GM21576 (cell line): ENCODE measurements around the gene NXPH2.

Experiments used
- ATAC-seq: cut with Tn5 transposase; IDR thresholded peaks from one replicate; pipeline ENCODE4 v1.9.1; 2021; ENCODE audit warnings: mild to moderate bottlenecking, moderate library complexity; ENCODE audit not compliant: unreplicated experiment

NXPH2 gene

GRCh38 chr2:138712212-138712979 lies 67.8 kb downstream of the NXPH2 start:
- ATAC-seq = peak; percentile 84

GRCh38 chr2:138711812-138712211 lies 68.4 kb downstream of the NXPH2 start:
- ATAC-seq = peak; percentile 47

- no peak for ATAC-seq
Observed at GRCh38 chr2:138708682-138709241, 71.4 kb downstream of the NXPH2 start.

GRCh38 chr2:138707392-138708074 lies 72.7 kb downstream of the NXPH2 start:
- no peak for ATAC-seq

GRCh38 chr2:138703242-138703641 lies 76.9 kb downstream of the NXPH2 start:
- no peak for ATAC-seq

- ATAC-seq = no peak
Observed at GRCh38 chr2:138700716-138701115, 79.5 kb downstream of the NXPH2 start.

- no peak for ATAC-seq
Observed at GRCh38 chr2:138699421-138699820, 80.8 kb downstream of the NXPH2 start.

GRCh38 chr2:138698428-138698827 lies 81.8 kb downstream of the NXPH2 start:
- ATAC-seq = no peak

GRCh38 chr2:138691667-138692066 lies 88.5 kb downstream of the NXPH2 start:
- no peak for ATAC-seq

GRCh38 chr2:138689705-138690104 lies 90.5 kb downstream of the NXPH2 start:
- ATAC-seq = peak; percentile 66

GRCh38 chr2:138682163-138682562 lies 98.0 kb downstream of the NXPH2 start:
- ATAC-seq = no peak

- no peak for ATAC-seq
Observed at GRCh38 chr2:138677221-138677620, 103.0 kb downstream of the NXPH2 start.

- ATAC-seq = no peak
Observed at GRCh38 chr2:138676619-138677021, 103.6 kb downstream of the NXPH2 start.

GRCh38 chr2:138671566-138671965 lies 108.6 kb downstream of the NXPH2 start:
- no peak for ATAC-seq

- ATAC-seq = no peak
Observed at GRCh38 chr2:138670734-138671133, 109.5 kb downstream of the NXPH2 start.

- ATAC-seq = no peak
Observed at GRCh38 chr2:138665937-138666336, 114.3 kb downstream of the NXPH2 start.

- no peak for ATAC-seq
Observed at GRCh38 chr2:138658187-138658894, 121.8 kb downstream of the NXPH2 start.

- no peak for ATAC-seq
Observed at GRCh38 chr2:138654146-138654545, 126.0 kb downstream of the NXPH2 start.

GRCh38 chr2:138652378-138652777 lies 127.8 kb downstream of the NXPH2 start:
- ATAC-seq = no peak

GRCh38 chr2:138649571-138649970 lies 130.6 kb downstream of the NXPH2 start:
- no peak for ATAC-seq

GRCh38 chr2:138648606-138649005 lies 131.6 kb downstream of the NXPH2 start:
- no peak for ATAC-seq
